Measurements from ENCODE around the gene ADGRA3.

Gene ADGRA3, protein sequence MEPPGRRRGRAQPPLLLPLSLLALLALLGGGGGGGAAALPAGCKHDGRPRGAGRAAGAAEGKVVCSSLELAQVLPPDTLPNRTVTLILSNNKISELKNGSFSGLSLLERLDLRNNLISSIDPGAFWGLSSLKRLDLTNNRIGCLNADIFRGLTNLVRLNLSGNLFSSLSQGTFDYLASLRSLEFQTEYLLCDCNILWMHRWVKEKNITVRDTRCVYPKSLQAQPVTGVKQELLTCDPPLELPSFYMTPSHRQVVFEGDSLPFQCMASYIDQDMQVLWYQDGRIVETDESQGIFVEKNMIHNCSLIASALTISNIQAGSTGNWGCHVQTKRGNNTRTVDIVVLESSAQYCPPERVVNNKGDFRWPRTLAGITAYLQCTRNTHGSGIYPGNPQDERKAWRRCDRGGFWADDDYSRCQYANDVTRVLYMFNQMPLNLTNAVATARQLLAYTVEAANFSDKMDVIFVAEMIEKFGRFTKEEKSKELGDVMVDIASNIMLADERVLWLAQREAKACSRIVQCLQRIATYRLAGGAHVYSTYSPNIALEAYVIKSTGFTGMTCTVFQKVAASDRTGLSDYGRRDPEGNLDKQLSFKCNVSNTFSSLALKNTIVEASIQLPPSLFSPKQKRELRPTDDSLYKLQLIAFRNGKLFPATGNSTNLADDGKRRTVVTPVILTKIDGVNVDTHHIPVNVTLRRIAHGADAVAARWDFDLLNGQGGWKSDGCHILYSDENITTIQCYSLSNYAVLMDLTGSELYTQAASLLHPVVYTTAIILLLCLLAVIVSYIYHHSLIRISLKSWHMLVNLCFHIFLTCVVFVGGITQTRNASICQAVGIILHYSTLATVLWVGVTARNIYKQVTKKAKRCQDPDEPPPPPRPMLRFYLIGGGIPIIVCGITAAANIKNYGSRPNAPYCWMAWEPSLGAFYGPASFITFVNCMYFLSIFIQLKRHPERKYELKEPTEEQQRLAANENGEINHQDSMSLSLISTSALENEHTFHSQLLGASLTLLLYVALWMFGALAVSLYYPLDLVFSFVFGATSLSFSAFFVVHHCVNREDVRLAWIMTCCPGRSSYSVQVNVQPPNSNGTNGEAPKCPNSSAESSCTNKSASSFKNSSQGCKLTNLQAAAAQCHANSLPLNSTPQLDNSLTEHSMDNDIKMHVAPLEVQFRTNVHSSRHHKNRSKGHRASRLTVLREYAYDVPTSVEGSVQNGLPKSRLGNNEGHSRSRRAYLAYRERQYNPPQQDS (N-terminal part only)

DNA sequence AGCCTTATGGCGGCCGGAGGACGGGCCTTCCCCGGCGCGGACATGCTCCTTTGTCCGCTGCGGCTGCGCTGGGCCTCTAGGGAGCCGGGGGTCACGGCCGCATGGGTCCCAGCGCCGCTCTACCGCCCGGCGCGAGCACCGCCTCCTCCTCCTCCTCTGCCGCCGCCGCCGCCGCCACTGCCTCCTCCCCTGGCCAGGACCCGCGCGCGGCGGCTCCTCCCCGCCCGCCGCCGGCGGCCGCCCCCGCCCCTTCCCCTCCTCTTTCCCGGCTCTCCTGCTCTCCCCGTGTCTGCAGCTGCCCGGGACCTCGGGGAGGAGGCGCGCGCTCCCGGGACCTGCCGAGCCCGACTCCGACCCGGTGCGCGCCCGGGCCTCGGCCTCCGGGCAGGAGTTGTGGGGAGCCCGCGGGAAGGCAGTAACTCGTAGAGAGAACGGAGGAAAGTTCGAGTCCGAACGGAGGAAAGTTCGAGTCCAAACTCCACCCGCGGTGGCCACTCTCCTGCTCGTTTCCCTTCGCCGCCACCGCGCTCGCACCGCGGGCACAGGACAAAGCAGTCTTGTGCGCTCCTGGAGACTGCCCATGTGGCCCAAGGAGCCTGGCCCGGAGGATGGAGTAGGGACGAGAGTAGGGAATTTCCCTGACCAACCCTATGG, at the start of gene ADGRA3:
Gene ADGRA3 (minus strand): TSS at position 179 of the 654 bp plus-strand sequence. CDS start 282 bp downstream, outside the sequence.
- Histone ChIP-seq H3K36me3 (ENCODE audit: control insufficient read depth in 2 of 2, insufficient read depth in 1 of 2, low read length in 2 of 2) (no peaks in the 10 kb centered on the region), H3K9me3 (ENCODE audit: control insufficient read depth, insufficient read depth, low read depth, low read length) (no peaks in the 10 kb centered on the region), H3K4me3 (ENCODE audit: low read depth, low read length) (peak within 1 kb of the TSS; percentile 63), H3K4me1 (ENCODE audit: control insufficient read depth, insufficient read depth, low read length) (0 out of 2 replicates have a peak, but pooled peaks cover 3% of the 10 kb centered on the region), H3K27ac (ENCODE audit: extremely low read depth, low read depth, low read length) (peak within 1 kb of the TSS; percentile 86)
- CTCF ChIA-PET: no interaction called here
- POLR2A ChIA-PET: interaction anchor here (1.5 kb wide), 1 partner anchor 16 kb away, joined by 5 read pairs; no protein-coding TSS in a partner anchor
- TF ChIP-seq GLIS2 (tag by site-specific recombination; IDR thresholded peaks at IDR 0.05) (0 out of 2 replicates have a peak, but pooled peaks have one; percentile 22), ZNF140 (tag by site-specific recombination; IDR thresholded peaks at IDR 0.05) (no peak), ZNF600 (tag by site-specific recombination; IDR thresholded peaks at IDR 0.05) (peak; percentile 60), ZNF335 (tag by site-specific recombination; conservative IDR thresholded peaks at IDR 0.05) (peak; percentile 65), ZNF221 (tag by site-specific recombination; IDR thresholded peaks at IDR 0.05; ENCODE audit: borderline replicate concordance) (no peak), PBX3 (CRISPR knock-in tag; IDR thresholded peaks at IDR 0.05) (no peak), ZXDB (tag by site-specific recombination; IDR thresholded peaks at IDR 0.05) (0 out of 2 replicates have a peak, but pooled peaks have one; percentile 25), ZSCAN23 (tag by site-specific recombination; IDR thresholded peaks at IDR 0.05) (no peak), ZNF2 (tag by site-specific recombination; IDR thresholded peaks at IDR 0.05) (peak; percentile 21; the same call in 1 of the 2 replicates), ZFP3 (tag by site-specific recombination; IDR thresholded peaks at IDR 0.05; ENCODE audit: low read depth) (no peak), IKZF3 (tag by site-specific recombination; IDR thresholded peaks at IDR 0.05) (peak; percentile 80), ZNF785 (tag by site-specific recombination; IDR thresholded peaks at IDR 0.05) (no peak), ZNF701 (tag by site-specific recombination; IDR thresholded peaks at IDR 0.05) (no peak), ZNF121 (tag by site-specific recombination; IDR thresholded peaks at IDR 0.05) (peak; percentile 85), ZNF114 (tag by site-specific recombination; IDR thresholded peaks at IDR 0.05) (no peak), ZBTB20 (tag by site-specific recombination; IDR thresholded peaks at IDR 0.05) (peak; percentile 87), ZNF501 (tag by site-specific recombination; IDR thresholded peaks at IDR 0.05) (0 out of 2 replicates have a peak, but pooled peaks have one; percentile 38), ZNF830 (tag by site-specific recombination; IDR thresholded peaks at IDR 0.05; ENCODE audit: low read depth) (no peak), ZNF610 (tag by site-specific recombination; IDR thresholded peaks at IDR 0.05; ENCODE audit: borderline replicate concordance) (no peak), SCRT2 (tag by site-specific recombination; IDR thresholded peaks at IDR 0.05) (no peak), ZNF580 (tag by site-specific recombination; IDR thresholded peaks at IDR 0.05) (no peak), ZBTB26 (tag by site-specific recombination; optimal IDR thresholded peaks at IDR 0.05) (peak; percentile 76)
- TF ChIP-seq, protein P1, sequence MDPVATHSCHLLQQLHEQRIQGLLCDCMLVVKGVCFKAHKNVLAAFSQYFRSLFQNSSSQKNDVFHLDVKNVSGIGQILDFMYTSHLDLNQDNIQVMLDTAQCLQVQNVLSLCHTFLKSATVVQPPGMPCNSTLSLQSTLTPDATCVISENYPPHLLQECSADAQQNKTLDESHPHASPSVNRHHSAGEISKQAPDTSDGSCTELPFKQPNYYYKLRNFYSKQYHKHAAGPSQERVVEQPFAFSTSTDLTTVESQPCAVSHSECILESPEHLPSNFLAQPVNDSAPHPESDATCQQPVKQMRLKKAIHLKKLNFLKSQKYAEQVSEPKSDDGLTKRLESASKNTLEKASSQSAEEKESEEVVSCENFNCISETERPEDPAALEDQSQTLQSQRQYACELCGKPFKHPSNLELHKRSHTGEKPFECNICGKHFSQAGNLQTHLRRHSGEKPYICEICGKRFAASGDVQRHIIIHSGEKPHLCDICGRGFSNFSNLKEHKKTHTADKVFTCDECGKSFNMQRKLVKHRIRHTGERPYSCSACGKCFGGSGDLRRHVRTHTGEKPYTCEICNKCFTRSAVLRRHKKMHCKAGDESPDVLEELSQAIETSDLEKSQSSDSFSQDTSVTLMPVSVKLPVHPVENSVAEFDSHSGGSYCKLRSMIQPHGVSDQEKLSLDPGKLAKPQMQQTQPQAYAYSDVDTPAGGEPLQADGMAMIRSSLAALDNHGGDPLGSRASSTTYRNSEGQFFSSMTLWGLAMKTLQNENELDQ (tag by site-specific recombination; IDR thresholded peaks at IDR 0.05; ENCODE audit: low read depth): no peak
- TF ChIP-seq, protein P2, sequence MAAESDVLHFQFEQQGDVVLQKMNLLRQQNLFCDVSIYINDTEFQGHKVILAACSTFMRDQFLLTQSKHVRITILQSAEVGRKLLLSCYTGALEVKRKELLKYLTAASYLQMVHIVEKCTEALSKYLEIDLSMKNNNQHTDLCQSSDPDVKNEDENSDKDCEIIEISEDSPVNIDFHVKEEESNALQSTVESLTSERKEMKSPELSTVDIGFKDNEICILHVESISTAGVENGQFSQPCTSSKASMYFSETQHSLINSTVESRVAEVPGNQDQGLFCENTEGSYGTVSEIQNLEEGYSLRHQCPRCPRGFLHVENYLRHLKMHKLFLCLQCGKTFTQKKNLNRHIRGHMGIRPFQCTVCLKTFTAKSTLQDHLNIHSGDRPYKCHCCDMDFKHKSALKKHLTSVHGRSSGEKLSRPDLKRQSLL (tag by site-specific recombination; IDR thresholded peaks at IDR 0.05): 0 out of 2 replicates have a peak, but pooled peaks have one; percentile 34
- TF ChIP-seq, protein P3, sequence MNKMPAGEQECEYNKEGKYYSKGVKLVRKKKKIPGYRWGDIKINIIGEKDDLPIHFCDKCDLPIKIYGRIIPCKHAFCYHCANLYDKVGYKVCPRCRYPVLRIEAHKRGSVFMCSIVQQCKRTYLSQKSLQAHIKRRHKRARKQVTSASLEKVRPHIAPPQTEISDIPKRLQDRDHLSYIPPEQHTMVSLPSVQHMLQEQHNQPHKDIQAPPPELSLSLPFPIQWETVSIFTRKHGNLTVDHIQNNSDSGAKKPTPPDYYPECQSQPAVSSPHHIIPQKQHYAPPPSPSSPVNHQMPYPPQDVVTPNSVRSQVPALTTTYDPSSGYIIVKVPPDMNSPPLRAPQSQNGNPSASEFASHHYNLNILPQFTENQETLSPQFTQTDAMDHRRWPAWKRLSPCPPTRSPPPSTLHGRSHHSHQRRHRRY (tag by site-specific recombination; IDR thresholded peaks at IDR 0.05): no peak

Measured in HEK293 (cell line).